K562 (cell line): ENCODE measurements around the gene ZC3H12C. TPM values are rescaled to one million over a fixed set of nuclear protein-coding genes. Genes with fewer than 3 reads are reported as not detected.

Experiments used
- ATF1 ChIP-seq, 2 experiments: fragments of 450-650 bp in 1 of 2; IDR thresholded peaks; 2 replicates each; pipeline ENCODE4 v1.6.1; 2016; ENCODE audit warnings: missing compliant biosample characterization in 1 of 2, missing genetic modification characterization in 1 of 2
- BRD9 ChIP-seq: fragments of 450-650 bp; IDR thresholded peaks from 2 replicates; pipeline ENCODE4 v1.6.1; 2018; ENCODE audit warnings: low read depth; ENCODE audit not compliant: partially characterized antibody
- CXXC5 ChIP-seq: fragments of 250-450 bp; sonication (Bioruptor Pico); IDR thresholded peaks from 2 replicates; pipeline ENCODE4 v1.8.0; 2022; ENCODE audit warnings: inconsistent platforms, mild to moderate bottlenecking, moderate library complexity
- GABPB1 ChIP-seq: sonication (generic); formaldehyde crosslinking; IDR thresholded peaks from 2 replicates; pipeline ENCODE4 v1.8.0; 2022; ENCODE audit warnings: mild to moderate bottlenecking, missing genetic modification reagents
- NR3C1 ChIP-seq: sonication (generic); formaldehyde crosslinking; IDR thresholded peaks from 2 replicates; pipeline ENCODE4 v1.8.1; 2022; ENCODE audit warnings: missing genetic modification reagents
- PBX2 ChIP-seq, 2 experiments: IDR thresholded peaks in 1 of 2; conservative IDR thresholded peaks in 1 of 2; 2 replicates each; pipeline ENCODE4 v1.6.1; 2016; ENCODE audit warnings: low read depth in 2 of 2, mild to moderate bottlenecking in 1 of 2, missing compliant biosample characterization in 1 of 2, missing genetic modification characterization in 1 of 2, moderate library complexity in 1 of 2
- POLR2A ChIP-seq: fragments of 450-650 bp; conservative IDR thresholded peaks from 2 replicates; pipeline ENCODE4 v1.6.1; 2016
- RERE ChIP-seq: sonication (generic); formaldehyde crosslinking; IDR thresholded peaks from 2 replicates; pipeline ENCODE4 v1.8.0; 2023; ENCODE audit warnings: missing genetic modification reagents, mild to moderate bottlenecking, borderline replicate concordance
- SIX5 ChIP-seq, 2 experiments: IDR thresholded peaks; 2 replicates each; pipeline ENCODE4 v1.6.1; 2011; ENCODE audit warnings: low read length in 2 of 2, borderline replicate concordance in 1 of 2, low read depth in 1 of 2, mild to moderate bottlenecking in 1 of 2, moderate library complexity in 1 of 2; ENCODE audit not compliant: insufficient read depth in 1 of 2
- TEAD4 ChIP-seq, 2 experiments: sonication (generic) in 1 of 2; formaldehyde crosslinking in 1 of 2; IDR thresholded peaks; 2 replicates each; pipeline versions ENCODE4 v1.6.1 to v1.8.0; 2012 to 2022; ENCODE audit warnings: borderline replicate concordance in 1 of 2, inconsistent platforms in 1 of 2, low read length in 1 of 2, mild to moderate bottlenecking in 1 of 2, missing genetic modification reagents in 1 of 2
- ZEB2 ChIP-seq: fragments of 450-650 bp; IDR thresholded peaks from 2 replicates; pipeline ENCODE4 v1.6.1; 2016
- ZNF124 ChIP-seq: sonication (generic); formaldehyde crosslinking; IDR thresholded peaks from 2 replicates; pipeline ENCODE4 v1.8.1; 2022; ENCODE audit warnings: missing genetic modification reagents
- ZNF212 ChIP-seq: fragments of 450-650 bp; formaldehyde crosslinking; IDR thresholded peaks from 2 replicates; pipeline ENCODE4 v1.4.0; 2020; ENCODE audit warnings: mild to moderate bottlenecking
- ZNF224 ChIP-seq: sonication (generic); formaldehyde crosslinking; IDR thresholded peaks from 2 replicates; pipeline ENCODE4 v1.8.0; 2022; ENCODE audit warnings: mild to moderate bottlenecking, missing genetic modification reagents
- ZNF707 ChIP-seq: fragments of 250-450 bp; sonication (Bioruptor Pico); conservative IDR thresholded peaks from 2 replicates; pipeline ENCODE4 v1.8.0; 2022; ENCODE audit warnings: inconsistent platforms, mild to moderate bottlenecking, moderate library complexity
- ZNF717 ChIP-seq: fragments of 250-450 bp; sonication (Bioruptor Pico); IDR thresholded peaks from 2 replicates; pipeline ENCODE4 v1.5.0; 2021
- ZNF79 ChIP-seq: fragments of 250-450 bp; sonication (Bioruptor Pico); IDR thresholded peaks from 2 replicates; pipeline ENCODE4 v1.4.0; 2020; ENCODE audit warnings: low read depth, mild to moderate bottlenecking, moderate library complexity
- polyA plus RNA-seq, 8 experiments: library from polyadenylated mRNA; depleted of rRNA in 4 of 8; stranded (reverse) in 5 of 8; unstranded in 3 of 8; fragments of >200 nt; fragmentation: Nextera tagmentation in 2 of 8; fragmentation: Illumina TruSeq in 1 of 8; extraction: Ambion mirVana in 2 of 8; extraction: Trizol in 1 of 8; gene quantifications; 2 replicates each; pipeline versions ENCODE4 v1.2.1 to v1.2.3, GENCODE V29; 2011 to 2014; ENCODE audit warnings: inconsistent platforms in 1 of 8, missing spikeins in 1 of 8
- total RNA-seq, 7 experiments: library from RNA; depleted of rRNA in 6 of 7; stranded (reverse); fragments of >200 nt in 6 of 7; fragmentation: Illumina TruSeq in 2 of 7; extraction: Trizol in 2 of 7; gene quantifications; 2 replicates each; pipeline versions ENCODE4 v1.2.1 to v1.2.3, GENCODE V29; 2011 to 2021; ENCODE audit warnings: low replicate concordance in 1 of 7
- TF ChIP-seq, protein P1 (sequence below): conservative IDR thresholded peaks from 2 replicates; pipeline ENCODE4 v1.6.1; 2011; ENCODE audit warnings: low read depth, mild to moderate bottlenecking, low read length; ENCODE audit not compliant: control insufficient read depth

Gene ZC3H12C
- total and polyA plus RNA-seq, 9 of the 15 experiments (the other 6 are each of a cell fraction or from before 2014, with no cell fraction given) = 0.56 to 5.9 (median 3.3) TPM

- TF ChIP-seq PBX2 (CRISPR knock-in tag; IDR thresholded peaks at IDR 0.05; ENCODE audit: low read depth) (no peak), PBX2 (tag; conservative IDR thresholded peaks at IDR 0.05; ENCODE audit: low read depth) (no peak), NR3C1 (no peak), CXXC5 (CRISPR knock-in tag) (peak; percentile 47; the same call in 1 of the 2 replicates), ATF1 (CRISPR knock-in tag; IDR thresholded peaks at IDR 0.05) (no peak), ATF1 (tag; IDR thresholded peaks at IDR 0.05) (peak; percentile 49), RERE (CRISPR knock-in tag) (no peak), SIX5 (IDR thresholded peaks at IDR 0.05; ENCODE audit: borderline replicate concordance in 1 of 2, insufficient read depth in 1 of 2, low read depth in 1 of 2, low read length in 2 of 2) (no peak), ZNF224 (CRISPR knock-in tag) (no peak), ZNF707 (no peak), ZEB2 (no peak), POLR2A (no peak), ZNF124 (no peak), ZNF212 (CRISPR knock-in tag) (no peak), GABPB1 (CRISPR knock-in tag) (no peak), ZNF79 (CRISPR knock-in tag) (no peak), BRD9 (no peak), TEAD4 (IDR thresholded peaks at IDR 0.05; ENCODE audit: low read length) (peak; percentile 8; the same call in 1 of the 2 replicates), TEAD4 (CRISPR knock-in tag; IDR thresholded peaks at IDR 0.05; ENCODE audit: borderline replicate concordance) (no peak), ZNF717 (no peak)
- TF ChIP-seq, protein P1, sequence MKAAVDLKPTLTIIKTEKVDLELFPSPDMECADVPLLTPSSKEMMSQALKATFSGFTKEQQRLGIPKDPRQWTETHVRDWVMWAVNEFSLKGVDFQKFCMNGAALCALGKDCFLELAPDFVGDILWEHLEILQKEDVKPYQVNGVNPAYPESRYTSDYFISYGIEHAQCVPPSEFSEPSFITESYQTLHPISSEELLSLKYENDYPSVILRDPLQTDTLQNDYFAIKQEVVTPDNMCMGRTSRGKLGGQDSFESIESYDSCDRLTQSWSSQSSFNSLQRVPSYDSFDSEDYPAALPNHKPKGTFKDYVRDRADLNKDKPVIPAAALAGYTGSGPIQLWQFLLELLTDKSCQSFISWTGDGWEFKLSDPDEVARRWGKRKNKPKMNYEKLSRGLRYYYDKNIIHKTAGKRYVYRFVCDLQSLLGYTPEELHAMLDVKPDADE = no peak
Observed at GRCh38 chr11:110173811-110174644, 80.8 kb downstream of the ZC3H12C start (continued).
